GM19043 (cell line): ENCODE measurements around the gene S100A10.

Source experiments
- ATAC-seq: cut with Tn5 transposase; IDR thresholded peaks from one replicate; pipeline ENCODE4 v1.9.1; 2021; ENCODE audit warnings: low read depth; ENCODE audit not compliant: unreplicated experiment

S100A10 gene

GRCh38 chr1:151940541-151940940 is 53.1 kb downstream of the S100A10 start:
- ATAC-seq: no peak

GRCh38 chr1:151939779-151940178 is 53.9 kb downstream of the S100A10 start:
- no peak for ATAC-seq

GRCh38 chr1:151939141-151939540 is 54.5 kb downstream of the S100A10 start:
- ATAC-seq: no peak

GRCh38 chr1:151936653-151937052 is 57.0 kb downstream of the S100A10 start:
- no peak for ATAC-seq

GRCh38 chr1:151935894-151936602 is 57.6 kb downstream of the S100A10 start:
- no peak for ATAC-seq

GRCh38 chr1:151935154-151935553 is 58.5 kb downstream of the S100A10 start:
- ATAC-seq: no peak

GRCh38 chr1:151934048-151934493 is 59.6 kb downstream of the S100A10 start:
- no peak for ATAC-seq
